Gastroesophageal sphincter (tissue), 3 donors: ENCODE measurements around the gene SKOR1.

Experiments used
- POLR2A ChIP-seq, 2 donors: fragments of 450-650 bp; IDR thresholded peaks; one replicate each; pipeline ENCODE4 v1.6.1; 2017; ENCODE audit warnings: antibody characterized with exemption in 2 of 2, mild to moderate bottlenecking in 2 of 2, moderate library complexity in 1 of 2
- POLR2AphosphoS5 ChIP-seq: sonication (generic); formaldehyde crosslinking; IDR thresholded peaks from one replicate; pipeline ENCODE4 v1.6.1; 2017; ENCODE audit warnings: antibody characterized with exemption
- TF ChIP-seq, protein P1 (sequence below), 4 experiments: fragments of 200-600 bp in 2 of 4; fragments of 450-650 bp in 2 of 4; sonication (generic) in 1 of 4; IDR thresholded peaks; one replicate each; pipeline ENCODE4 v1.5.1; 2017 to 2019; ENCODE audit warnings: antibody characterized with exemption in 4 of 4, mild to moderate bottlenecking in 2 of 4, moderate library complexity in 2 of 4

GRCh38 chr15:67823314-67824196, 1.8 kb upstream of the SKOR1 start:
- TF ChIP-seq POLR2A (IDR thresholded peaks at IDR 0.05) (no peak), POLR2AphosphoS5 (no peak)
- TF ChIP-seq, protein P1, sequence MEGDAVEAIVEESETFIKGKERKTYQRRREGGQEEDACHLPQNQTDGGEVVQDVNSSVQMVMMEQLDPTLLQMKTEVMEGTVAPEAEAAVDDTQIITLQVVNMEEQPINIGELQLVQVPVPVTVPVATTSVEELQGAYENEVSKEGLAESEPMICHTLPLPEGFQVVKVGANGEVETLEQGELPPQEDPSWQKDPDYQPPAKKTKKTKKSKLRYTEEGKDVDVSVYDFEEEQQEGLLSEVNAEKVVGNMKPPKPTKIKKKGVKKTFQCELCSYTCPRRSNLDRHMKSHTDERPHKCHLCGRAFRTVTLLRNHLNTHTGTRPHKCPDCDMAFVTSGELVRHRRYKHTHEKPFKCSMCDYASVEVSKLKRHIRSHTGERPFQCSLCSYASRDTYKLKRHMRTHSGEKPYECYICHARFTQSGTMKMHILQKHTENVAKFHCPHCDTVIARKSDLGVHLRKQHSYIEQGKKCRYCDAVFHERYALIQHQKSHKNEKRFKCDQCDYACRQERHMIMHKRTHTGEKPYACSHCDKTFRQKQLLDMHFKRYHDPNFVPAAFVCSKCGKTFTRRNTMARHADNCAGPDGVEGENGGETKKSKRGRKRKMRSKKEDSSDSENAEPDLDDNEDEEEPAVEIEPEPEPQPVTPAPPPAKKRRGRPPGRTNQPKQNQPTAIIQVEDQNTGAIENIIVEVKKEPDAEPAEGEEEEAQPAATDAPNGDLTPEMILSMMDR (IDR thresholded peaks at IDR 0.05): no peak
